ENCODE data around the gene PTEN.

Gene PTEN

GRCh38 chr10:87987206-87987605 lies 123.8 kb downstream of the PTEN start:
- TF ChIP-seq CTCF (IDR thresholded peaks at IDR 0.05; ENCODE audit: low read depth, low read length): no peak
- H3K4me3 ChIP-seq (ENCODE audit: low read depth, low read length): no peak overlapping the region

GRCh38 chr10:87991946-87992345 lies 128.5 kb downstream of the PTEN start:
- no peak for TF ChIP-seq CTCF (IDR thresholded peaks at IDR 0.05; ENCODE audit: low read depth, low read length)
- H3K4me3 ChIP-seq (ENCODE audit: low read depth, low read length): no peak overlapping the region

- TF ChIP-seq CTCF (IDR thresholded peaks at IDR 0.05; ENCODE audit: low read depth, low read length): no peak
- H3K4me3 ChIP-seq (ENCODE audit: low read depth, low read length): no peak overlapping the region
Observed at GRCh38 chr10:88004451-88004850, 141.0 kb downstream of the PTEN start.

- H3K4me3 ChIP-seq (ENCODE audit: low read depth, low read length): no peak overlapping the region
- TF ChIP-seq CTCF (IDR thresholded peaks at IDR 0.05; ENCODE audit: low read depth, low read length): no peak
Observed at GRCh38 chr10:88006261-88006660, 142.8 kb downstream of the PTEN start.

- TF ChIP-seq CTCF (IDR thresholded peaks at IDR 0.05; ENCODE audit: low read depth, low read length): no peak
- no peak overlapping the region for H3K4me3 ChIP-seq (ENCODE audit: low read depth, low read length)
Observed at GRCh38 chr10:88008866-88009470, 145.5 kb downstream of the PTEN start.

- H3K4me3 ChIP-seq (ENCODE audit: low read depth, low read length): no peak overlapping the region
- no peak for TF ChIP-seq CTCF (IDR thresholded peaks at IDR 0.05; ENCODE audit: low read depth, low read length)
Observed at GRCh38 chr10:88012641-88013040, 149.2 kb downstream of the PTEN start.

GRCh38 chr10:88017781-88018180 lies 154.4 kb downstream of the PTEN start:
- no peak for TF ChIP-seq CTCF (IDR thresholded peaks at IDR 0.05; ENCODE audit: low read depth, low read length)

More at GRCh38 chr10:88017781-88018180, 154.4 kb downstream of the PTEN start:
- no peak overlapping the region for H3K4me3 ChIP-seq (ENCODE audit: low read depth, low read length)
